B cell (primary cell): Measurements from ENCODE around the gene ERO1B.

ENCODE experiments used
- EZH2 ChIP-seq: IDR thresholded peaks from 2 replicates; pipeline ENCODE4 v1.6.1; 2012; ENCODE audit warnings: borderline replicate concordance, low read depth, mild to moderate bottlenecking, moderate library complexity, low read length; ENCODE audit not compliant: insufficient read depth, poor library complexity, severe bottlenecking
- TF ChIP-seq, protein P1 (sequence below): fragments of 200-600 bp; IDR thresholded peaks from one replicate; pipeline ENCODE4 v1.8.0; 2022; ENCODE audit warnings: antibody characterized with exemption, mild to moderate bottlenecking

DNA sequence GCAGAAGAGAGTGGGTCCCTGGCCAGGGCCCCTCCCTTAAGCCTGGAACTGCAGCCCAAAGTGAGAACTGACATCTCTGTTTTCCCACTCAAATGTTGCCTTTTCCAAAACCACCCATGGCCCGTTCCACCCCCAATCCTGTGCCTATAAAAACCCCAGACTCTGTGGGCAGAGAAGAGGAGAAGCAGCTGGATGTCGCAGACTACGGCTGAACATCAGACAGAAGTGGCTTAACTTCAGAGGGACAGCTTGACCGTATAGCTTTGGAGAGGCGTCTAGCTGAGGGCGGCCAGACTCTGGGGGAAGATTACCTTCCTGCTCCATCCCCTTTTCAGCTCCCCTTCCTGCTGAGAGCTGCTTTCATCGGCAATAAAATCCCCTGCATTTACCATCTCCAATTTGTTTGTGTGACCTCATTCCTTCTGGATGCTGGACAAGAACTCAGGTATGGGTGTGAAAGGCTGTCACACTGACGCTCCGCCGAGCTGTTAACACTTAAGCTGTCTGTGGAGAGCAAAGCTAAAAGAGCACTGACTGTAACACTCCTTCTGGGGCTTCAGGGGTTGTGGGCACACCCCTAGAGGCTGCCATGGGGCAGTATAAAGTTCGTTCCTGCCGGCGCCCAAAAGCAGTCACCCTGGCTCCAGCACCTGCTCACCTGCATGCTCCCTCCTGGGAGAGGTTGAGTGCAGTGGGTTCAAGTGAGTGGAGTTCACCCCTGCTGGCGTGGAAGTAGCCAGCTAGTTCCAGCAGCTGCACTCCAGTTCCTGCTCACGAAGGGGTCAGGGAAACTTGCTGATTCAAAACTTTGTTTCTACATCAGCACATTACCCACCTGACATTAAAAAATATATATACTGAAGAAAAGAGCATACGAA, 19.6 kb upstream of the ERO1B start:
- TF ChIP-seq, protein P1, sequence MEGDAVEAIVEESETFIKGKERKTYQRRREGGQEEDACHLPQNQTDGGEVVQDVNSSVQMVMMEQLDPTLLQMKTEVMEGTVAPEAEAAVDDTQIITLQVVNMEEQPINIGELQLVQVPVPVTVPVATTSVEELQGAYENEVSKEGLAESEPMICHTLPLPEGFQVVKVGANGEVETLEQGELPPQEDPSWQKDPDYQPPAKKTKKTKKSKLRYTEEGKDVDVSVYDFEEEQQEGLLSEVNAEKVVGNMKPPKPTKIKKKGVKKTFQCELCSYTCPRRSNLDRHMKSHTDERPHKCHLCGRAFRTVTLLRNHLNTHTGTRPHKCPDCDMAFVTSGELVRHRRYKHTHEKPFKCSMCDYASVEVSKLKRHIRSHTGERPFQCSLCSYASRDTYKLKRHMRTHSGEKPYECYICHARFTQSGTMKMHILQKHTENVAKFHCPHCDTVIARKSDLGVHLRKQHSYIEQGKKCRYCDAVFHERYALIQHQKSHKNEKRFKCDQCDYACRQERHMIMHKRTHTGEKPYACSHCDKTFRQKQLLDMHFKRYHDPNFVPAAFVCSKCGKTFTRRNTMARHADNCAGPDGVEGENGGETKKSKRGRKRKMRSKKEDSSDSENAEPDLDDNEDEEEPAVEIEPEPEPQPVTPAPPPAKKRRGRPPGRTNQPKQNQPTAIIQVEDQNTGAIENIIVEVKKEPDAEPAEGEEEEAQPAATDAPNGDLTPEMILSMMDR, result no peak
- no peak for TF ChIP-seq EZH2
